ENCODE measurements around the gene SFXN3.

GRCh38 chr10:101031796-101032636 lies 982 bp downstream of the SFXN3 start:
- TF ChIP-seq GATA3 (IDR thresholded peaks at IDR 0.05; ENCODE audit: low read depth, low read length) (no peak), GATA2 (IDR thresholded peaks at IDR 0.05; ENCODE audit: low read depth, low read length) (no peak)

Measured in SH-SY5Y (cell line).